ENCODE data around the gene TXLNG. TPM values are rescaled to one million over a fixed set of nuclear protein-coding genes. Genes with fewer than 3 reads are reported as not detected.

TXLNG gene
- total RNA-seq, 1 donor from 2014 or later: 13.9 TPM

GRCh38 chrX:16785247-16786138 lies 773 bp upstream of the TXLNG start:
- H3K4me1 Mint-ChIP-seq (ENCODE audit: unreplicated experiment): peaks cover 17% of the 10 kb centered on the region
- peak overlapping the region; percentile 59 for H3K27ac Mint-ChIP-seq (ENCODE audit: unreplicated experiment)
- H3K36me3 Mint-ChIP-seq (ENCODE audit: unreplicated experiment): no peaks in the 10 kb centered on the region
- peak overlapping the region; percentile 84 for H3K4me3 Mint-ChIP-seq (ENCODE audit: unreplicated experiment)
- no peaks in the 10 kb centered on the region for H3K9me3 Mint-ChIP-seq (ENCODE audit: unreplicated experiment)
- DNase-seq (ENCODE audit: extremely low spot score, unreplicated experiment): no peak
- no peaks in the 10 kb centered on the region for H3K27me3 Mint-ChIP-seq (ENCODE audit: unreplicated experiment)
- no peak for TF ChIP-seq CTCF (IDR thresholded peaks at IDR 0.05)

- no peaks in the 10 kb centered on the region for H3K9me3 Mint-ChIP-seq (ENCODE audit: unreplicated experiment)
- H3K27me3 Mint-ChIP-seq (ENCODE audit: unreplicated experiment): no peaks in the 10 kb centered on the region
- TF ChIP-seq CTCF (IDR thresholded peaks at IDR 0.05): no peak
- no peaks in the 10 kb centered on the region for H3K36me3 Mint-ChIP-seq (ENCODE audit: unreplicated experiment)
- peak overlapping the region; percentile 84 for H3K4me3 Mint-ChIP-seq (ENCODE audit: unreplicated experiment)
- peak overlapping the region; percentile 59 for H3K27ac Mint-ChIP-seq (ENCODE audit: unreplicated experiment)
- peaks cover 17% of the 10 kb centered on the region for H3K4me1 Mint-ChIP-seq (ENCODE audit: unreplicated experiment)
- DNase-seq (ENCODE audit: extremely low spot score, unreplicated experiment): no peak
Observed at GRCh38 chrX:16786791-16787735, 797 bp downstream of the TXLNG start.

GRCh38 chrX:16788477-16788876 lies 2.2 kb downstream of the TXLNG start:
- Mint-ChIP-seq H3K27ac (ENCODE audit: unreplicated experiment) (no peak overlapping the region), H3K36me3 (ENCODE audit: unreplicated experiment) (peaks cover 3% of the 10 kb centered on the region), H3K4me3 (ENCODE audit: unreplicated experiment) (no peak overlapping the region), H3K4me1 (ENCODE audit: unreplicated experiment) (peaks cover 17% of the 10 kb centered on the region), H3K9me3 (ENCODE audit: unreplicated experiment) (no peaks in the 10 kb centered on the region), H3K27me3 (ENCODE audit: unreplicated experiment) (no peaks in the 10 kb centered on the region)
- DNase-seq (ENCODE audit: extremely low spot score, unreplicated experiment): no peak
- no peak for TF ChIP-seq CTCF (IDR thresholded peaks at IDR 0.05)

DNA sequence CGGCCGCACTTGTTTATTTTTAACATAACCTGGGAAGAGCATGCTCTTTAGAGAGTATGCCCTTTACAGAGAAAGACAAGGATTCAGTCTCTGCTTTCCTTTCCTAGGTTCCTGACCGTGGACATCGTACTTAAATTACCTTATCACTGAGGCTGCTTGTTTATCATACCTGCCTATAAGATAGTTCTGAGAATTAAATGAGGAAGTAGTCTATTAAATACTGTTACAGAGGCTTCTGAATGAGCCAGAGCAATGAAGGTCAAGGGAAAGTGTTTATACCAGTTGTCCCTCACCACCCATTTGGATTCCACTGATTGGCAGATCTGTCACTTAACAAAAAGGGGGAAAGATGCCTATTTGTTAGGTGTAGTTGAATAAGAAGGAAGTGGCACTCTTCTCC lies 10.0 kb downstream of the TXLNG start:
- no peak for TF ChIP-seq CTCF (IDR thresholded peaks at IDR 0.05)
- no peaks in the 10 kb centered on the region for H3K27me3 Mint-ChIP-seq (ENCODE audit: unreplicated experiment)
- H3K36me3 Mint-ChIP-seq (ENCODE audit: unreplicated experiment): peaks cover 22% of the 10 kb centered on the region
- no peaks in the 10 kb centered on the region for H3K4me1 Mint-ChIP-seq (ENCODE audit: unreplicated experiment)
- DNase-seq (ENCODE audit: extremely low spot score, unreplicated experiment): no peak
- H3K4me3 Mint-ChIP-seq (ENCODE audit: unreplicated experiment): no peak overlapping the region
- H3K27ac Mint-ChIP-seq (ENCODE audit: unreplicated experiment): no peak overlapping the region
- no peaks in the 10 kb centered on the region for H3K9me3 Mint-ChIP-seq (ENCODE audit: unreplicated experiment)

DNA sequence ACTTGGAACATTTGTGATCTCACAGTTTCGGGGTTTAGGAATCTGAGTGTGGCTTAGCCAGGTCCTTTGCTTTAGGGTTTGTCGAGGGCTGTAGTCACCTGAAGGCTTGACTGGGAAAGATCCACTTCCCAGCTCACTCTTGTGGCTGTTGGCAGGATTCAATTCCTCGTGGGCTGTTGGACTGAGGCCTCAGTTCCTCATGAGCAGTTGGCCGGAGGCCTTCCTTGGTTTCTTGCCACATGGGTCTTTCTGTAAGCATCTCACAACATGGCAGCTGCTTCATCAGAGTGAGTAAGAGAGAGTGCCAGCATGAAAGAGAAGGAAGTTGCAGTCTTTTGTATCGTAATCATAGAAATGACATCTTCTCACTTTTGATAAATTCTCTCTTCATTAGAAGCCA lies 11.1 kb downstream of the TXLNG start:
- no peak for DNase-seq (ENCODE audit: extremely low spot score, unreplicated experiment)
- Mint-ChIP-seq H3K27ac (ENCODE audit: unreplicated experiment) (no peak overlapping the region), H3K4me3 (ENCODE audit: unreplicated experiment) (no peak overlapping the region), H3K36me3 (ENCODE audit: unreplicated experiment) (peaks cover 20% of the 10 kb centered on the region), H3K9me3 (ENCODE audit: unreplicated experiment) (no peaks in the 10 kb centered on the region), H3K27me3 (ENCODE audit: unreplicated experiment) (no peaks in the 10 kb centered on the region), H3K4me1 (ENCODE audit: unreplicated experiment) (no peaks in the 10 kb centered on the region)
- TF ChIP-seq CTCF (IDR thresholded peaks at IDR 0.05): no peak
